Measurements from ENCODE around the gene CSF1.

The CSF1 gene

GRCh38 chr1:109874445-109874844 lies 36.2 kb upstream of the CSF1 start:
- H3K9me3 ChIP-seq (ENCODE audit: insufficient read depth, low read length) = no peaks in the 10 kb centered on the region
- H3K36me3 ChIP-seq (replicated peaks; ENCODE audit: low read depth, low read length) = no peaks in the 10 kb centered on the region
- H3K79me2 ChIP-seq (ENCODE audit: low read length) = no peaks in the 10 kb centered on the region
- no peaks in the 10 kb centered on the region for H3K4me1 ChIP-seq (ENCODE audit: low read length)
- H3K4me3 ChIP-seq (ENCODE audit: low read length) = no peak overlapping the region
- H3K27me3 ChIP-seq (ENCODE audit: low read depth, low read length) = peaks cover 8% of the 10 kb centered on the region; the same call in 1 of the 2 replicates
- H3K9ac ChIP-seq (ENCODE audit: low read length) = no peak overlapping the region
- H2AFZ ChIP-seq (ENCODE audit: low read depth, low read length) = no peak overlapping the region
- TF ChIP-seq CTCF (IDR thresholded peaks at IDR 0.05; ENCODE audit: low read depth, low read length) = no peak
- TF ChIP-seq EZH2phosphoT487 (IDR thresholded peaks at IDR 0.05; ENCODE audit: low read depth) = no peak
- H4K20me1 ChIP-seq (ENCODE audit: insufficient read depth, low read length) = no peaks in the 10 kb centered on the region
- no peak overlapping the region for H3K4me2 ChIP-seq (ENCODE audit: low read length)
- no peak overlapping the region for H3K27ac ChIP-seq (ENCODE audit: low read length)

GRCh38 chr1:109875874-109876273 lies 34.8 kb upstream of the CSF1 start:
- H3K27me3 ChIP-seq (ENCODE audit: low read depth, low read length) = peaks cover 8% of the 10 kb centered on the region; the same call in 1 of the 2 replicates
- H3K4me3 ChIP-seq (ENCODE audit: low read length) = no peak overlapping the region
- no peak for TF ChIP-seq CTCF (IDR thresholded peaks at IDR 0.05; ENCODE audit: low read depth, low read length)
- no peak for TF ChIP-seq EZH2phosphoT487 (IDR thresholded peaks at IDR 0.05; ENCODE audit: low read depth)
- no peaks in the 10 kb centered on the region for H3K4me1 ChIP-seq (ENCODE audit: low read length)
- H3K36me3 ChIP-seq (replicated peaks; ENCODE audit: low read depth, low read length) = no peaks in the 10 kb centered on the region
- no peak overlapping the region for H2AFZ ChIP-seq (ENCODE audit: low read depth, low read length)
- no peaks in the 10 kb centered on the region for H4K20me1 ChIP-seq (ENCODE audit: insufficient read depth, low read length)
- H3K9ac ChIP-seq (ENCODE audit: low read length) = no peak overlapping the region
- no peak overlapping the region for H3K27ac ChIP-seq (ENCODE audit: low read length)
- H3K9me3 ChIP-seq (ENCODE audit: insufficient read depth, low read length) = no peaks in the 10 kb centered on the region
- H3K79me2 ChIP-seq (ENCODE audit: low read length) = no peaks in the 10 kb centered on the region
- no peak overlapping the region for H3K4me2 ChIP-seq (ENCODE audit: low read length)

- Histone ChIP-seq H3K9ac (ENCODE audit: low read length) (no peak overlapping the region), H3K27ac (ENCODE audit: low read length) (no peak overlapping the region), H3K36me3 (replicated peaks; ENCODE audit: low read depth, low read length) (no peaks in the 10 kb centered on the region), H3K79me2 (ENCODE audit: low read length) (no peaks in the 10 kb centered on the region), H2AFZ (ENCODE audit: low read depth, low read length) (no peak overlapping the region), H4K20me1 (ENCODE audit: insufficient read depth, low read length) (no peaks in the 10 kb centered on the region), H3K27me3 (ENCODE audit: low read depth, low read length) (peaks cover 8% of the 10 kb centered on the region; the same call in 1 of the 2 replicates), H3K4me2 (ENCODE audit: low read length) (no peak overlapping the region), H3K9me3 (ENCODE audit: insufficient read depth, low read length) (no peaks in the 10 kb centered on the region), H3K4me1 (ENCODE audit: low read length) (no peaks in the 10 kb centered on the region), H3K4me3 (ENCODE audit: low read length) (no peak overlapping the region)
- no peak for TF ChIP-seq CTCF (IDR thresholded peaks at IDR 0.05; ENCODE audit: low read depth, low read length)
- TF ChIP-seq EZH2phosphoT487 (IDR thresholded peaks at IDR 0.05; ENCODE audit: low read depth) = no peak
These were observed 33.9 kb upstream of the CSF1 start for GRCh38 chr1:109876617-109877316.

- Histone ChIP-seq H3K4me3 (ENCODE audit: low read length) (no peak overlapping the region), H2AFZ (ENCODE audit: low read depth, low read length) (no peak overlapping the region), H3K27me3 (ENCODE audit: low read depth, low read length) (peaks cover 8% of the 10 kb centered on the region; the same call in 1 of the 2 replicates), H4K20me1 (ENCODE audit: insufficient read depth, low read length) (no peaks in the 10 kb centered on the region), H3K4me1 (ENCODE audit: low read length) (no peaks in the 10 kb centered on the region), H3K9ac (ENCODE audit: low read length) (no peak overlapping the region), H3K36me3 (replicated peaks; ENCODE audit: low read depth, low read length) (no peaks in the 10 kb centered on the region), H3K27ac (ENCODE audit: low read length) (no peak overlapping the region), H3K9me3 (ENCODE audit: insufficient read depth, low read length) (no peaks in the 10 kb centered on the region), H3K79me2 (ENCODE audit: low read length) (no peaks in the 10 kb centered on the region), H3K4me2 (ENCODE audit: low read length) (no peak overlapping the region)
- TF ChIP-seq EZH2phosphoT487 (IDR thresholded peaks at IDR 0.05; ENCODE audit: low read depth) = no peak
- TF ChIP-seq CTCF (IDR thresholded peaks at IDR 0.05; ENCODE audit: low read depth, low read length) = no peak
These were observed 33.3 kb upstream of the CSF1 start for GRCh38 chr1:109877317-109877771.
